ENCODE results near the gene NCKAP5.

The NCKAP5 gene

DNA sequence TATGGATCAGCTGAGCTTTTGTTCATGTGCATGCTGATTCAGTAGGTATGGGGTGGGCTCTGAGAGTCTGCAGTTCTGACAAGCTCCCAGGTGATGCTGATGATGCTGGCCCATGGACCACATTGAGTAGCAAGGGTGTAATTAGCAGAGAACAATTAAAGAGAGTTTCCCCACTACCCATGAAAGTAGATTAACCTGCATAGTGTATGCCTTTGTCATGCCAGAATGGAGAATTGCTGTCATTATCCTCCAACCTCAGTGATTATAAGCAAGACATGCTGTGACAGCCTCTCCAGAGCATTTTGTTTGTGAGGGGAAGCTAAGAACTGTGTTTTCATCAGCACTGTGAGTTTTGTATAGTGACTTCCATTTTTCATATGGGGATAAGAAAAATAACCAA, 838.7 kb downstream of the NCKAP5 start:
- Histone ChIP-seq H3K27me3 (ENCODE audit: insufficient read depth, poor library complexity, severe bottlenecking) (no peaks in the 10 kb centered on the region), H3K4me3 (replicated peaks; ENCODE audit: insufficient read depth, low read length) (no peak overlapping the region), H3K27ac (replicated peaks) (no peak overlapping the region)
- no peak for DNase-seq (ENCODE audit: low read depth in 1 of 2, low spot score in 1 of 2)
- TF ChIP-seq POLR2AphosphoS5 (IDR thresholded peaks at IDR 0.05; ENCODE audit: low read depth) (no peak), SPI1 (IDR thresholded peaks at IDR 0.05; ENCODE audit: borderline replicate concordance, low read depth) (no peak), REST (IDR thresholded peaks at IDR 0.05; ENCODE audit: insufficient replicate concordance, low read depth) (no peak), GABPA (IDR thresholded peaks at IDR 0.05; ENCODE audit: low read depth) (no peak)
- TF ChIP-seq, protein P1, sequence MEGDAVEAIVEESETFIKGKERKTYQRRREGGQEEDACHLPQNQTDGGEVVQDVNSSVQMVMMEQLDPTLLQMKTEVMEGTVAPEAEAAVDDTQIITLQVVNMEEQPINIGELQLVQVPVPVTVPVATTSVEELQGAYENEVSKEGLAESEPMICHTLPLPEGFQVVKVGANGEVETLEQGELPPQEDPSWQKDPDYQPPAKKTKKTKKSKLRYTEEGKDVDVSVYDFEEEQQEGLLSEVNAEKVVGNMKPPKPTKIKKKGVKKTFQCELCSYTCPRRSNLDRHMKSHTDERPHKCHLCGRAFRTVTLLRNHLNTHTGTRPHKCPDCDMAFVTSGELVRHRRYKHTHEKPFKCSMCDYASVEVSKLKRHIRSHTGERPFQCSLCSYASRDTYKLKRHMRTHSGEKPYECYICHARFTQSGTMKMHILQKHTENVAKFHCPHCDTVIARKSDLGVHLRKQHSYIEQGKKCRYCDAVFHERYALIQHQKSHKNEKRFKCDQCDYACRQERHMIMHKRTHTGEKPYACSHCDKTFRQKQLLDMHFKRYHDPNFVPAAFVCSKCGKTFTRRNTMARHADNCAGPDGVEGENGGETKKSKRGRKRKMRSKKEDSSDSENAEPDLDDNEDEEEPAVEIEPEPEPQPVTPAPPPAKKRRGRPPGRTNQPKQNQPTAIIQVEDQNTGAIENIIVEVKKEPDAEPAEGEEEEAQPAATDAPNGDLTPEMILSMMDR (IDR thresholded peaks at IDR 0.05; ENCODE audit: insufficient read depth, low read length): no peak

DNA sequence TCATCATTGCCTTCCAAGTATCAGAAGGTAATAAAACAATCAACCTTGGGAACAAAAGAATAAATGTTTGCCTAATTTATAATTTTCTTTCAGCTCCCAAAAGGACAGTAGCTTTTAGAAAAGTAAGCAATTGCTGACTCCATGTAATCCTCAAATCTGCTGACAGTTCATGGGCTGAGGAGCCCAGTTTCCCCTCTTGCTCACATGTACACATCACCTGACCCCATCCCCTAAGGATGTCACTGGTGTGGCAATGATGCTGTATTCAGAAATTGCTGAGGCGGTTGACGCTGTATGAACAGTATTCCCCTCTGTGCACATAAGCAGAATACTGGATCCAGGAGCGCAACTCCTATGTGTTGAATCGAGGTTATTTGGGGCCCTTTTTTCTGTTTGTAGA, 842.1 kb downstream of the NCKAP5 start:
- no peak overlapping the region for H3K4me3 ChIP-seq (replicated peaks; ENCODE audit: insufficient read depth, low read length)
- TF ChIP-seq POLR2AphosphoS5 (IDR thresholded peaks at IDR 0.05; ENCODE audit: low read depth): no peak
- TF ChIP-seq SPI1 (IDR thresholded peaks at IDR 0.05; ENCODE audit: borderline replicate concordance, low read depth): no peak
- TF ChIP-seq, protein P1 (IDR thresholded peaks at IDR 0.05; ENCODE audit: insufficient read depth, low read length): no peak
- TF ChIP-seq GABPA (IDR thresholded peaks at IDR 0.05; ENCODE audit: low read depth): no peak
- TF ChIP-seq REST (IDR thresholded peaks at IDR 0.05; ENCODE audit: insufficient replicate concordance, low read depth): no peak
- no peak for DNase-seq (ENCODE audit: low read depth in 1 of 2, low spot score in 1 of 2)
- no peaks in the 10 kb centered on the region for H3K27me3 ChIP-seq (ENCODE audit: insufficient read depth, poor library complexity, severe bottlenecking)
- H3K27ac ChIP-seq (replicated peaks): no peak overlapping the region

DNA sequence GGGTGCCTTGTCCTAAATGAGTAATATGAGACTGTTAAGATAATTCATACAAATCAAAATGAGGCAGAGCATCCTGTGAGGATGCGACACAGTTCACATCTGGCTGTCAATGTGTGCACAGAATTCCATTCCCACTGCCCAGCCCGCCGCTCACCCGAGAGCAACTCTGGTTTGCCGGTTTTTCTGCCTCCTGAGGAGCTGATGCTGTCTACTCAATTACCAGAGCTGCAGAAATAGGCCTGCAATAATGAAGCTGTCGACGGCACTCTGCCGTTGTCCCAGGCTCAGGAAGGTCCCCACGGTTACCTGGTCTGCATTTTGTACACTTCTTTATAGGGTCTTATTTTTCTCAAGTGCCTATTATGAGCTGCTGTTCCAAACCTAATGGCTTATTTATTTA, 842.5 kb downstream of the NCKAP5 start:
- Histone ChIP-seq H3K27ac (replicated peaks) (no peak overlapping the region), H3K4me3 (replicated peaks; ENCODE audit: insufficient read depth, low read length) (no peak overlapping the region), H3K27me3 (ENCODE audit: insufficient read depth, poor library complexity, severe bottlenecking) (no peaks in the 10 kb centered on the region)
- TF ChIP-seq POLR2AphosphoS5 (IDR thresholded peaks at IDR 0.05; ENCODE audit: low read depth) (no peak), GABPA (IDR thresholded peaks at IDR 0.05; ENCODE audit: low read depth) (no peak), SPI1 (IDR thresholded peaks at IDR 0.05; ENCODE audit: borderline replicate concordance, low read depth) (no peak), REST (IDR thresholded peaks at IDR 0.05; ENCODE audit: insufficient replicate concordance, low read depth) (no peak)
- TF ChIP-seq, protein P1 (IDR thresholded peaks at IDR 0.05; ENCODE audit: insufficient read depth, low read length): no peak
- DNase-seq (ENCODE audit: low read depth in 1 of 2, low spot score in 1 of 2): no peak

Measured in HL-60 (cell line).